IMR-90 (cell line): ENCODE measurements around the gene CRTC1. TPM values are rescaled to one million over a fixed set of nuclear protein-coding genes. Genes with fewer than 3 reads are reported as not detected.
A peak's percentile ranks its signal among the peaks of the same experiment; 100 is the strongest.

Source experiments
- ATAC-seq: fragments of 200-7000 bp; cut with Tn5 transposase; 2 replicates; pipeline ENCODE4 v1.9.1; 2020; ENCODE audit warnings: low read depth, mild to moderate bottlenecking, moderate library complexity
- BruUV-seq: library from RNA; stranded (reverse); fragments of 400-500 nt; replicated peaks from 2 replicates; lab custom pipeline; 2021; lab: Mats Ljungman, UMichigan
- CTCF ChIA-PET: fragments of 300-600 bp; formaldehyde crosslinking; extraction: SDS; loops from one replicate; lab custom pipeline; 2021; ENCODE audit warnings: antibody characterized with exemption; lab: Yijun Ruan, JAX
- POLR2A ChIA-PET: fragments of 300-600 bp; sonication (Branson Sonifier 250); formaldehyde crosslinking; loops from one replicate; lab custom pipeline; 2022; ENCODE audit warnings: antibody characterized with exemption; ENCODE audit not compliant: unreplicated experiment; lab: Charles Lee
- DNase-seq: peaks from one replicate; pipeline ENCODE4 v3.0.0; 2013
- H2AFZ ChIP-seq: replicated peaks from 2 replicates; pipeline ENCODE3; 2013; ENCODE audit warnings: low read length, mild to moderate bottlenecking; ENCODE audit not compliant: poor library complexity
- H2AK5ac ChIP-seq: 2 replicates; pipeline ENCODE4 v1.6.1; 2013; ENCODE audit warnings: low read depth, low read length, inconsistent platforms
- H2AK9ac ChIP-seq: replicated peaks from 2 replicates; pipeline ENCODE3; 2013; ENCODE audit warnings: mild to moderate bottlenecking, low read depth, low read length, moderate library complexity; ENCODE audit not compliant: poor library complexity
- H2BK120ac ChIP-seq: 2 replicates; pipeline ENCODE4 v1.6.1; 2013; ENCODE audit warnings: low read depth, low read length, inconsistent platforms
- H2BK15ac ChIP-seq: 3 replicates; pipeline ENCODE4 v1.6.1; 2013; ENCODE audit warnings: low read depth, low read length, inconsistent platforms
- H2BK20ac ChIP-seq: 2 replicates; pipeline ENCODE4 v1.6.1; 2013; ENCODE audit warnings: low read depth, mild to moderate bottlenecking, inconsistent platforms, low read length, moderate library complexity
- H2BK5ac ChIP-seq: 2 replicates; pipeline ENCODE4 v1.6.1; 2013; ENCODE audit warnings: mild to moderate bottlenecking, low read depth, low read length, inconsistent platforms; ENCODE audit not compliant: poor library complexity, severe bottlenecking
- H3K14ac ChIP-seq: replicated peaks from 2 replicates; pipeline ENCODE4 v1.6.1; 2013; ENCODE audit warnings: low read depth, low read length, inconsistent platforms
- H3K18ac ChIP-seq: 2 replicates; pipeline ENCODE4 v1.6.1; 2013; ENCODE audit warnings: low read depth, low read length, control low read depth
- H3K23ac ChIP-seq: 2 replicates; pipeline ENCODE4 v1.6.1; 2013; ENCODE audit warnings: low read depth, low read length, inconsistent platforms
- H3K27ac ChIP-seq: 2 replicates; pipeline ENCODE4 v1.5.1; 2013; ENCODE audit warnings: mild to moderate bottlenecking, control low read depth, low read length; ENCODE audit not compliant: insufficient read depth
- H3K27me3 ChIP-seq: 2 replicates; pipeline ENCODE4 v1.6.1; 2013; ENCODE audit warnings: low read length; ENCODE audit not compliant: control insufficient read depth, insufficient read depth
- H3K36me3 ChIP-seq: 2 replicates; pipeline ENCODE4 v1.6.1; 2013; ENCODE audit warnings: low read length, mixed read lengths; ENCODE audit not compliant: control insufficient read depth, insufficient read depth
- H3K4ac ChIP-seq: 2 replicates; pipeline ENCODE4 v1.6.1; 2013; ENCODE audit warnings: low read depth, low read length, inconsistent platforms
- H3K4me1 ChIP-seq: 2 replicates; pipeline ENCODE4 v1.6.1; 2013; ENCODE audit warnings: low read length, mixed read lengths; ENCODE audit not compliant: control insufficient read depth, insufficient read depth
- H3K4me2 ChIP-seq: 2 replicates; pipeline ENCODE4 v1.6.1; 2013; ENCODE audit warnings: low read depth, mild to moderate bottlenecking, control low read depth, low read length, moderate library complexity
- H3K4me3 ChIP-seq: 2 replicates; pipeline ENCODE4 v1.5.1; 2013; ENCODE audit warnings: low read depth, mild to moderate bottlenecking, control low read depth, low read length, moderate library complexity; ENCODE audit not compliant: insufficient read depth
- H3K56ac ChIP-seq: 2 replicates; pipeline ENCODE4 v1.6.1; 2013; ENCODE audit warnings: low read length, inconsistent platforms; ENCODE audit not compliant: insufficient read depth; ENCODE audit errors: extremely low read depth
- H3K79me1 ChIP-seq, 2 experiments: 2 replicates each; pipeline ENCODE4 v1.6.1; 2013; ENCODE audit warnings: low read length in 2 of 2, inconsistent platforms in 1 of 2, low read depth in 1 of 2
- H3K9ac ChIP-seq: 2 replicates; pipeline ENCODE4 v1.6.1; 2013; ENCODE audit warnings: low read depth, low read length, control low read depth
- H3K9me1 ChIP-seq: 2 replicates; pipeline ENCODE4 v1.6.1; 2013; ENCODE audit warnings: low read length, inconsistent platforms; ENCODE audit not compliant: insufficient read depth
- H3K9me3 ChIP-seq: 2 replicates; pipeline ENCODE4 v1.6.1; 2013; ENCODE audit warnings: low read length; ENCODE audit not compliant: control insufficient read depth, insufficient read depth
- H4K20me1 ChIP-seq: 2 replicates; pipeline ENCODE4 v1.6.1; 2013; ENCODE audit warnings: low read length, inconsistent platforms; ENCODE audit not compliant: insufficient read depth
- H4K5ac ChIP-seq: 2 replicates; pipeline ENCODE4 v1.6.1; 2013; ENCODE audit warnings: mild to moderate bottlenecking, low read depth, low read length, control low read depth
- H4K8ac ChIP-seq, 2 experiments: 2 replicates each; pipeline ENCODE4 v1.6.1; 2013; ENCODE audit warnings: low read depth in 2 of 2, low read length in 2 of 2, control low read depth in 1 of 2, inconsistent platforms in 1 of 2
- H4K91ac ChIP-seq: 2 replicates; pipeline ENCODE4 v1.6.1; 2013; ENCODE audit warnings: low read depth, low read length, inconsistent platforms; ENCODE audit not compliant: insufficient read depth
- MAZ ChIP-seq: IDR thresholded peaks from 2 replicates; pipeline ENCODE4 v1.6.1; 2012; ENCODE audit warnings: low read depth, mild to moderate bottlenecking, low read length, improper control_type of control experiment, moderate library complexity, borderline replicate concordance
- SMC3 ChIP-seq: fragments of 150-350 bp; IDR thresholded peaks from 2 replicates; pipeline ENCODE4 v1.6.1; 2016; ENCODE audit warnings: low read depth, mild to moderate bottlenecking, antibody characterized with exemption, low read length, moderate library complexity
- WGBS, 2 experiments: methylation state at CpG; one replicate each; pipeline versions ENCODE4 v1.1.5 to v1.1.7; 2013; ENCODE audit warnings: missing lambda C conversion rate in 2 of 2; ENCODE audit not compliant: insufficient read length in 1 of 2; ENCODE audit errors: extremely low coverage in 2 of 2; 5-methylcytosine and 5-hydroxymethylcytosine counted together
- dilution Hi-C: fragments of 300-500 bp; cut with HindIII; formaldehyde crosslinking; loops from one replicate; pipeline ENCODE4 v1.14.3; 2018; ENCODE audit warnings: low sequenced_read_pairs; ENCODE audit not compliant: unreplicated experiment
- in situ Hi-C: fragments of 300-500 bp; cut with MboI; formaldehyde crosslinking; loops from 3 replicates; pipeline ENCODE4 v1.14.3; 2019; ENCODE audit warnings: low sequenced_read_pairs, inconsistent platforms, mixed read lengths
- intact Hi-C: fragments of 100-400 bp; cut with micrococcal nuclease; formaldehyde crosslinking; loops from 2 replicates; pipeline ENCODE4 v1.10.0; 2022
- polyA plus RNA-seq, 3 experiments: library from polyadenylated mRNA; depleted of rRNA; stranded (reverse); fragments of >200 nt; gene quantifications; 2 replicates each; pipeline ENCODE4 v1.2.3, GENCODE V29; 2012; ENCODE audit warnings: low replicate concordance in 1 of 3
- total RNA-seq: library from RNA; depleted of rRNA; stranded (reverse); fragments of >200 nt; gene quantifications from 2 replicates; pipeline ENCODE4 v1.2.3, GENCODE V29; 2012

CRTC1 gene
- total and polyA plus RNA-seq, 2 of the 4 experiments (the other 2 are of a cell fraction), result 0.18 to 5.7 TPM

- Histone ChIP-seq H2BK120ac (peak overlapping the region; percentile 14; the same call in 1 of the 2 replicates), H3K9ac (peak overlapping the region; percentile 19; the same call in 1 of the 2 replicates), H2BK20ac (no peak overlapping the region), H3K9me3 (no peaks in the 10 kb centered on the region), H3K4ac (0 out of 2 replicates have a peak overlapping the region, but pooled peaks have one; percentile 40), H3K14ac (peak overlapping the region; percentile 76; the same call in 1 of the 2 replicates), H3K4me3 (peak overlapping the region; percentile 98), H3K36me3 (no peaks in the 10 kb centered on the region), H2AK9ac (peak overlapping the region; percentile 89), H4K20me1 (peaks cover 3% of the 10 kb centered on the region), H4K5ac (peak overlapping the region; percentile 17; the same call in 1 of the 2 replicates), H4K91ac (no peak overlapping the region), H2AFZ (peak overlapping the region; percentile 97), H3K4me1 (peaks cover 7% of the 10 kb centered on the region), H3K79me1 (peaks cover 14 to 34% of the 10 kb centered on the region in 2 experiments), H3K27me3 (no peaks in the 10 kb centered on the region), H3K27ac (0 out of 2 replicates have a peak overlapping the region, but pooled peaks have one; percentile 21), H2BK15ac (no peak overlapping the region), H3K9me1 (peaks cover 12% of the 10 kb centered on the region), H3K56ac (no peak overlapping the region), H3K18ac (no peak overlapping the region), H4K8ac (peak overlapping the region; percentile 16 to 56; a peak in 2 of 4 replicates), H2BK5ac (peak overlapping the region; percentile 22), H3K23ac (no peak overlapping the region), H2AK5ac (no peak overlapping the region), H3K4me2 (peak overlapping the region; percentile 87)
- in situ Hi-C loops, result no loop called here
- WGBS, 2 experiments, result 0% methylated on average over 13 of the region's 44 CpGs; no CpG with 5 or more reads in 1 of the 2 experiments
- ChIA-PET POLR2A (no interaction called here), CTCF (no interaction called here)
- dilution Hi-C loops, result no loop called here
- ATAC-seq (peak; percentile 99), DNase-seq (peak; percentile 93)
- no peak for TF ChIP-seq SMC3
- peak; percentile 36; the same call in 1 of the 2 replicates for TF ChIP-seq MAZ
- BruUV-seq, result no TSS peak
- intact Hi-C loops, result no loop called here
Measured at GRCh38 chr19:18636183-18636968, 47.1 kb upstream of the CRTC1 start.
